GM12878 (cell line): ENCODE data around the gene PRR11.

Experiments
- PBX3 ChIP-seq: IDR thresholded peaks from 2 replicates; pipeline ENCODE4 v1.6.1; 2011; ENCODE audit warnings: mild to moderate bottlenecking, low read depth, low read length, moderate library complexity; ENCODE audit not compliant: insufficient replicate concordance
- TCF12 ChIP-seq: IDR thresholded peaks from 2 replicates; pipeline ENCODE4 v1.6.1; 2011; ENCODE audit warnings: low read depth, mild to moderate bottlenecking, low read length

- TF ChIP-seq PBX3 (no peak), TCF12 (no peak)
Measured at GRCh38 chr17:59149841-59150511, 5.6 kb upstream of the PRR11 start.
